GM10248 (cell line): Measurements from ENCODE around the gene NBPF3.
A peak's percentile ranks its signal among the peaks of the same experiment; 100 is the strongest.
"Not testable (repeated sequence)": the region's sequence is repeated elsewhere in the genome, so short reads cannot be mapped to it uniquely, and the experiment has no call there.

Experiments used
- CTCF ChIA-PET: fragments of 300-600 bp; sonication (Branson Sonifier 250); formaldehyde crosslinking; extraction: SDS; loops from one replicate; lab custom pipeline; 2021; ENCODE audit warnings: antibody characterized with exemption; lab: Yijun Ruan, JAX
- POLR2A ChIA-PET: fragments of 350-650 bp; sonication (Branson Sonifier 250); formaldehyde crosslinking; extraction: SDS; loops from one replicate; lab custom pipeline; 2020; ENCODE audit warnings: antibody characterized with exemption; lab: Yijun Ruan, JAX
- DNase-seq: peaks from one replicate; pipeline ENCODE4 v3.0.0; 2012; ENCODE audit errors: extremely low spot score
- CTCF ChIP-seq: IDR thresholded peaks from 2 replicates; pipeline ENCODE4 v1.5.1; 2012; ENCODE audit warnings: mild to moderate bottlenecking, low read depth; ENCODE audit errors: extremely low read depth, missing control alignments, control extremely low read depth

The NBPF3 gene

GRCh38 chr1:21468599-21468998, 28.7 kb downstream of the NBPF3 start:
- CTCF ChIA-PET = no interaction called here
- DNase-seq = no peak
- POLR2A ChIA-PET = no interaction called here
- TF ChIP-seq CTCF = peak; percentile 26

GRCh38 chr1:21469581-21469980, 29.6 kb downstream of the NBPF3 start:
- DNase-seq = no peak
- ChIA-PET CTCF (interaction anchor here (1.1 to 1.2 kb wide), 2 partner anchors 100 to 238 kb away, joined by 3 read pairs; no protein-coding TSS in a partner anchor), POLR2A (no interaction called here)
- TF ChIP-seq CTCF = no peak

GRCh38 chr1:21472861-21473260, 32.9 kb downstream of the NBPF3 start:
- ChIA-PET POLR2A (no interaction called here), CTCF (no interaction called here)
- no peak for DNase-seq
- no peak for TF ChIP-seq CTCF

- ChIA-PET POLR2A (no interaction called here), CTCF (interaction anchor here (1.7 kb wide), 1 partner anchor 246 kb away, joined by 4 read pairs; no protein-coding TSS in a partner anchor)
- no peak for TF ChIP-seq CTCF
- no peak for DNase-seq
Observed at GRCh38 chr1:21478356-21478755, 38.4 kb downstream of the NBPF3 start.

GRCh38 chr1:21483881-21484280, 43.9 kb downstream of the NBPF3 start:
- DNase-seq, CTCF ChIA-PET, POLR2A ChIA-PET: not testable (repeated sequence)

GRCh38 chr1:21489146-21489545, 49.2 kb downstream of the NBPF3 start:
- no peak for DNase-seq
- CTCF ChIA-PET = no interaction called here
- TF ChIP-seq CTCF = no peak
- POLR2A ChIA-PET = no interaction called here

GRCh38 chr1:21490774-21491487, 51.0 kb downstream of the NBPF3 start:
- POLR2A ChIA-PET = no interaction called here
- TF ChIP-seq CTCF = peak; percentile 18
- CTCF ChIA-PET = interaction anchor here (0.7 to 1.7 kb wide), 7 partner anchors 16 to 448 kb away, joined by 3 to 7 read pairs (median 4); no protein-coding TSS in a partner anchor
- no peak for DNase-seq
